HepG2 (cell line): ENCODE data around the gene TMCC2. TPM values are rescaled to one million over a fixed set of nuclear protein-coding genes. Genes with fewer than 3 reads are reported as not detected.

Experiments used
- CBX2 ChIP-seq, 2 experiments: fragments of 200-600 bp in 1 of 2; sonication (generic); formaldehyde crosslinking in 1 of 2; IDR thresholded peaks; 2 replicates each; pipeline versions ENCODE4 v1.7.0 to v1.8.1; 2018 to 2022; ENCODE audit warnings: low read depth in 2 of 2, low read length in 1 of 2, mild to moderate bottlenecking in 1 of 2, missing genetic modification reagents in 1 of 2
- DPF2 ChIP-seq: sonication (generic); formaldehyde crosslinking; IDR thresholded peaks from 2 replicates; pipeline ENCODE4 v1.4.0; 2020; ENCODE audit warnings: mild to moderate bottlenecking, low read depth, missing genetic modification reagents, borderline replicate concordance
- FOXK2 ChIP-seq: fragments of 450-650 bp; IDR thresholded peaks from 2 replicates; pipeline ENCODE4 v1.6.1; 2016
- FOXO4 ChIP-seq: sonication (generic); formaldehyde crosslinking; conservative IDR thresholded peaks from 2 replicates; pipeline ENCODE4 v1.8.1; 2023; ENCODE audit warnings: missing genetic modification reagents
- GLI4 ChIP-seq: sonication (generic); formaldehyde crosslinking; IDR thresholded peaks from 2 replicates; pipeline ENCODE4 v1.5.1; 2020; ENCODE audit warnings: missing genetic modification reagents, mild to moderate bottlenecking, moderate library complexity, borderline replicate concordance
- HMGA1 ChIP-seq: sonication (generic); formaldehyde crosslinking; conservative IDR thresholded peaks from 2 replicates; pipeline ENCODE4 v1.4.0; 2020; ENCODE audit warnings: missing genetic modification reagents
- KLF13 ChIP-seq: sonication (generic); formaldehyde crosslinking; IDR thresholded peaks from 2 replicates; pipeline ENCODE4 v1.4.0; 2020; ENCODE audit warnings: mild to moderate bottlenecking, missing genetic modification reagents
- RFX5 ChIP-seq: IDR thresholded peaks from 2 replicates; pipeline ENCODE4 v1.6.1; 2011; ENCODE audit warnings: low read depth, low read length, improper control_type of control experiment
- ZNF12 ChIP-seq: sonication (generic); formaldehyde crosslinking; IDR thresholded peaks from 2 replicates; pipeline ENCODE4 v1.5.0; 2020; ENCODE audit warnings: missing genetic modification reagents
- ZNF136 ChIP-seq: sonication (generic); formaldehyde crosslinking; IDR thresholded peaks from 2 replicates; pipeline ENCODE4 v1.8.1; 2022; ENCODE audit warnings: low read depth, mild to moderate bottlenecking, moderate library complexity, missing genetic modification reagents
- ZNF280B ChIP-seq: sonication (generic); formaldehyde crosslinking; IDR thresholded peaks from 2 replicates; pipeline ENCODE4 v1.5.0; 2020; ENCODE audit warnings: missing genetic modification reagents, mild to moderate bottlenecking, borderline replicate concordance
- ZNF343 ChIP-seq: sonication (generic); formaldehyde crosslinking; IDR thresholded peaks from 2 replicates; pipeline ENCODE4 v1.4.0; 2020; ENCODE audit warnings: mild to moderate bottlenecking, missing genetic modification reagents
- ZNF883 ChIP-seq: sonication (generic); formaldehyde crosslinking; IDR thresholded peaks from 2 replicates; pipeline ENCODE4 v1.5.1; 2020; ENCODE audit warnings: mild to moderate bottlenecking, missing genetic modification reagents; ENCODE audit errors: not compliant biosample characterization
- ZNF891 ChIP-seq: sonication (generic); formaldehyde crosslinking; IDR thresholded peaks from 2 replicates; pipeline ENCODE4 v1.5.0; 2020; ENCODE audit warnings: mild to moderate bottlenecking, missing genetic modification reagents
- polyA plus RNA-seq, 8 experiments: library from polyadenylated mRNA; depleted of rRNA in 3 of 8; stranded (reverse) in 7 of 8; unstranded in 1 of 8; fragments of >200 nt; fragmentation: Illumina TruSeq in 4 of 8; extraction: Trizol in 4 of 8; gene quantifications; 2 replicates each; pipeline versions ENCODE4 v1.2.1 to v1.2.3, GENCODE V29; 2011 to 2016; ENCODE audit warnings: low read depth in 4 of 8, missing spikeins in 1 of 8, mixed read lengths in 1 of 8; ENCODE audit not compliant: insufficient read depth in 1 of 8
- total RNA-seq, 5 experiments: library from RNA; depleted of rRNA; stranded (reverse); fragments of >200 nt; fragmentation: Illumina TruSeq; extraction: Trizol; gene quantifications; 2 replicates each; pipeline ENCODE4 v1.2.3, GENCODE V29; 2016; ENCODE audit warnings: low read depth in 1 of 5
- TF ChIP-seq, protein P1 (sequence below): sonication (generic); formaldehyde crosslinking; conservative IDR thresholded peaks from 2 replicates; pipeline ENCODE4 v1.8.0; 2022; ENCODE audit warnings: mild to moderate bottlenecking, moderate library complexity, missing genetic modification reagents

The TMCC2 gene
- total and polyA plus RNA-seq, 2 of the 13 experiments (the other 11 are each of a cell fraction or from before 2014, with no cell fraction given): 0.12 to 0.24 TPM

- TF ChIP-seq, protein P1, sequence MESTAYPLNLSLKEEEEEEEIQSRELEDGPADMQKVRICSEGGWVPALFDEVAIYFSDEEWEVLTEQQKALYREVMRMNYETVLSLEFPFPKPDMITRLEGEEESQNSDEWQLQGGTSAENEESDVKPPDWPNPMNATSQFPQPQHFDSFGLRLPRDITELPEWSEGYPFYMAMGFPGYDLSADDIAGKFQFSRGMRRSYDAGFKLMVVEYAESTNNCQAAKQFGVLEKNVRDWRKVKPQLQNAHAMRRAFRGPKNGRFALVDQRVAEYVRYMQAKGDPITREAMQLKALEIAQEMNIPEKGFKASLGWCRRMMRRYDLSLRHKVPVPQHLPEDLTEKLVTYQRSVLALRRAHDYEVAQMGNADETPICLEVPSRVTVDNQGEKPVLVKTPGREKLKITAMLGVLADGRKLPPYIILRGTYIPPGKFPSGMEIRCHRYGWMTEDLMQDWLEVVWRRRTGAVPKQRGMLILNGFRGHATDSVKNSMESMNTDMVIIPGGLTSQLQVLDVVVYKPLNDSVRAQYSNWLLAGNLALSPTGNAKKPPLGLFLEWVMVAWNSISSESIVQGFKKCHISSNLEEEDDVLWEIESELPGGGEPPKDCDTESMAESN: no peak; the same call in 1 of the 2 replicates
- TF ChIP-seq CBX2 (IDR thresholded peaks at IDR 0.05; ENCODE audit: low read depth, low read length): no peak
- no peak for TF ChIP-seq CBX2 (CRISPR knock-in tag; IDR thresholded peaks at IDR 0.05; ENCODE audit: low read depth)
- no peak for TF ChIP-seq ZNF891
- TF ChIP-seq RFX5: no peak
- no peak for TF ChIP-seq HMGA1 (CRISPR knock-in tag)
- TF ChIP-seq FOXK2: no peak
- peak; percentile 82 for TF ChIP-seq DPF2 (CRISPR knock-in tag)
- peak; percentile 74; the same call in 1 of the 2 replicates for TF ChIP-seq ZNF12
- TF ChIP-seq ZNF883 (CRISPR knock-in tag): no peak
- TF ChIP-seq ZNF343 (CRISPR knock-in tag): no peak; the same call in 1 of the 2 replicates
- TF ChIP-seq FOXO4 (CRISPR knock-in tag): no peak
- no peak for TF ChIP-seq GLI4
- no peak for TF ChIP-seq ZNF136 (CRISPR knock-in tag)
- TF ChIP-seq KLF13: no peak
- no peak for TF ChIP-seq ZNF280B (CRISPR knock-in tag)
Observed at GRCh38 chr1:205294175-205294917, 66.6 kb downstream of the TMCC2 start (continued).
